PFSK-1 (cell line): ENCODE measurements around the gene EMX1.

Experiments used
- FOXP2 ChIP-seq: optimal IDR thresholded peaks from 2 replicates; pipeline ENCODE3; 2011; ENCODE audit warnings: borderline replicate concordance, control low read depth, inconsistent platforms; ENCODE audit not compliant: insufficient read depth; ENCODE audit errors: extremely low read length, extremely low read depth
- POLR2AphosphoS5 ChIP-seq: IDR thresholded peaks from 2 replicates; pipeline ENCODE4 v1.6.1; 2012; ENCODE audit warnings: low read depth, mild to moderate bottlenecking, control low read depth, low read length, moderate library complexity
- SIN3A ChIP-seq: IDR thresholded peaks from 2 replicates; pipeline ENCODE4 v1.6.1; 2012; ENCODE audit warnings: mild to moderate bottlenecking, low read length, moderate library complexity, borderline replicate concordance; ENCODE audit not compliant: insufficient read depth
- TAF1 ChIP-seq: IDR thresholded peaks from 2 replicates; pipeline ENCODE4 v1.6.1; 2012; ENCODE audit warnings: low read length, control low read depth, borderline replicate concordance; ENCODE audit not compliant: insufficient read depth
- TF ChIP-seq, protein P1 (sequence below), 2 experiments: IDR thresholded peaks; 2 replicates each; pipeline versions ENCODE4 v1.6.1 to v1.8.0; 2011 to 2012; ENCODE audit warnings: low read depth in 2 of 2, low read length in 2 of 2, control low read depth in 1 of 2, inconsistent platforms in 1 of 2, mild to moderate bottlenecking in 1 of 2, moderate library complexity in 1 of 2; ENCODE audit not compliant: insufficient read depth in 1 of 2

The EMX1 gene

DNA sequence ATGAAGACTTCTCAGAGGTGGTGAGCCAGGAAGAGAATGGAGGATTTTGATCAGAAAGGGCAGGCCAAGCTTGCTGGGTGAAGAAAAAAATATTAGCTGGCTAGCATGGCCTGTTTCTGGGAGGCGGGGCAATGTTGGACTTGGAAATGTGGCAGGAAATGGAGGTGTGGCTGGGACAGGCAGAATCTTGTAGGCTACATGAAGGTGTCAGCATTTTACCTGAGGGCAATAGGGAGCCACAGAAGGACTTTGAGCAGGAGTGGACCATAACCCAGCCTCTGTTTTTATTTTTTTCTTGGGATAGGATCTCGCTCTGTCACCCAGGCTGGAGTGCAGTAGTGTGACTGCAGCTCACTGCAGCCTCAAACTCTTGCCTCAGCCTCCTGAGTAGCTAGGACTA lies 31.7 kb downstream of the EMX1 start:
- TF ChIP-seq TAF1 (no peak), SIN3A (no peak), FOXP2 (no peak), POLR2AphosphoS5 (no peak)
- TF ChIP-seq, protein P1, sequence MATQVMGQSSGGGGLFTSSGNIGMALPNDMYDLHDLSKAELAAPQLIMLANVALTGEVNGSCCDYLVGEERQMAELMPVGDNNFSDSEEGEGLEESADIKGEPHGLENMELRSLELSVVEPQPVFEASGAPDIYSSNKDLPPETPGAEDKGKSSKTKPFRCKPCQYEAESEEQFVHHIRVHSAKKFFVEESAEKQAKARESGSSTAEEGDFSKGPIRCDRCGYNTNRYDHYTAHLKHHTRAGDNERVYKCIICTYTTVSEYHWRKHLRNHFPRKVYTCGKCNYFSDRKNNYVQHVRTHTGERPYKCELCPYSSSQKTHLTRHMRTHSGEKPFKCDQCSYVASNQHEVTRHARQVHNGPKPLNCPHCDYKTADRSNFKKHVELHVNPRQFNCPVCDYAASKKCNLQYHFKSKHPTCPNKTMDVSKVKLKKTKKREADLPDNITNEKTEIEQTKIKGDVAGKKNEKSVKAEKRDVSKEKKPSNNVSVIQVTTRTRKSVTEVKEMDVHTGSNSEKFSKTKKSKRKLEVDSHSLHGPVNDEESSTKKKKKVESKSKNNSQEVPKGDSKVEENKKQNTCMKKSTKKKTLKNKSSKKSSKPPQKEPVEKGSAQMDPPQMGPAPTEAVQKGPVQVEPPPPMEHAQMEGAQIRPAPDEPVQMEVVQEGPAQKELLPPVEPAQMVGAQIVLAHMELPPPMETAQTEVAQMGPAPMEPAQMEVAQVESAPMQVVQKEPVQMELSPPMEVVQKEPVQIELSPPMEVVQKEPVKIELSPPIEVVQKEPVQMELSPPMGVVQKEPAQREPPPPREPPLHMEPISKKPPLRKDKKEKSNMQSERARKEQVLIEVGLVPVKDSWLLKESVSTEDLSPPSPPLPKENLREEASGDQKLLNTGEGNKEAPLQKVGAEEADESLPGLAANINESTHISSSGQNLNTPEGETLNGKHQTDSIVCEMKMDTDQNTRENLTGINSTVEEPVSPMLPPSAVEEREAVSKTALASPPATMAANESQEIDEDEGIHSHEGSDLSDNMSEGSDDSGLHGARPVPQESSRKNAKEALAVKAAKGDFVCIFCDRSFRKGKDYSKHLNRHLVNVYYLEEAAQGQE (IDR thresholded peaks at IDR 0.05; ENCODE audit: insufficient read depth in 1 of 2, low read depth in 2 of 2, low read length in 2 of 2): no peak

DNA sequence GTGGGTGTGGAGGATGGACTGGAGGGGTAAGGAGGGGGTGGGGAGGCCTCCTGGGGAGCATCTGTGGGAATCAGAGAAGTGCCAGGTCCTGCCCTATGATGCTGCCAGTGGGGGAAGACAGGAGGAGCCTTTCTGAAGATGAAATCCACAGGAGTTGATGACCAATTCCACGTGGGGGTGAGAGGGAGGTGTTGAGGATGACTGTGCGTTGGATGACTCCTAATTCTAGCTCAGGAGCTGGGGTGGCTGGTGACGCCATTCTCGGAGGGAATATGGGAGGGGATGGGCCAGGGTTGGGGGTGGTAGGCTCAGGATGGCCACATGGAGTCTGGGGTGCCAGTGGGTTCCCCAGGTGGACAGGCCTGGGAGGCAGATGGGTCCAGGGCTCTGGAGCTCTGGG lies 32.3 kb downstream of the EMX1 start:
- TF ChIP-seq POLR2AphosphoS5 (no peak), FOXP2 (no peak), TAF1 (no peak), SIN3A (no peak)
- TF ChIP-seq, protein P1 (IDR thresholded peaks at IDR 0.05; ENCODE audit: insufficient read depth in 1 of 2, low read depth in 2 of 2, low read length in 2 of 2): no peak

DNA sequence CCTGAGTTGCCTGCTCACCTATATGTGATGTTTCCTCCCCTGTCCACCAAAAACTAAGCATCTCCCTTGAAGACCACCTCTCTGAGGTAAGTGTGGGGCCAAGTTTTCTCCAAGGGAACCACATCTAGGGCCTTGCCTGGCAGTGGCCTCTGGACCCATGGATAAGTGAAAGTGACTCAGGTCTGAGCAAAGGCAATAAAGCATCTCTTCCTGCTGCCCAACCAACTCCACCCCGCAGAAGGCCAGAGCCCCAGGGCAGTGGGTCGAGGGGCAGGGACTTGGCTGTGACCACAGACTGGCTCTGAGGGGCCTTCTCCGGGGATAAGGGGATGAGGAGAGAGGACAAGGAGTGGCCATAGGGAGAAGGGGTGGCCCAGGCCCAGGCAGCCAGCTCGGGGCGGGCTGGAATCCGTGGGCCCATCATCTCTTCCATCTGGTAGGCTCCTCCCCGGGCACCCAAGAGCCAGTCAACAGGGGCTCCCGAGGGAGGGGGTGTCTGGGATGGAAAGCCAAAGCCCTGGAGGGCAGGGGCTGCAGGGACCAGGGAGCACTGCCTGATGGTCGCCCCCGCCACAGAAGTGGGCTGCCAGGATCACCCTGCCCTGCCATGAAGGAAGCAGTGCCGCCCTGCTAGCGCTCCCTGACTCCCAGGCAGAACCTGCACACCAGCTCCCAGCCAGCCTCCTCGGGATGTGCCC lies 33.4 kb downstream of the EMX1 start:
- TF ChIP-seq POLR2AphosphoS5 (no peak), SIN3A (no peak), FOXP2 (no peak), TAF1 (no peak)

DNA sequence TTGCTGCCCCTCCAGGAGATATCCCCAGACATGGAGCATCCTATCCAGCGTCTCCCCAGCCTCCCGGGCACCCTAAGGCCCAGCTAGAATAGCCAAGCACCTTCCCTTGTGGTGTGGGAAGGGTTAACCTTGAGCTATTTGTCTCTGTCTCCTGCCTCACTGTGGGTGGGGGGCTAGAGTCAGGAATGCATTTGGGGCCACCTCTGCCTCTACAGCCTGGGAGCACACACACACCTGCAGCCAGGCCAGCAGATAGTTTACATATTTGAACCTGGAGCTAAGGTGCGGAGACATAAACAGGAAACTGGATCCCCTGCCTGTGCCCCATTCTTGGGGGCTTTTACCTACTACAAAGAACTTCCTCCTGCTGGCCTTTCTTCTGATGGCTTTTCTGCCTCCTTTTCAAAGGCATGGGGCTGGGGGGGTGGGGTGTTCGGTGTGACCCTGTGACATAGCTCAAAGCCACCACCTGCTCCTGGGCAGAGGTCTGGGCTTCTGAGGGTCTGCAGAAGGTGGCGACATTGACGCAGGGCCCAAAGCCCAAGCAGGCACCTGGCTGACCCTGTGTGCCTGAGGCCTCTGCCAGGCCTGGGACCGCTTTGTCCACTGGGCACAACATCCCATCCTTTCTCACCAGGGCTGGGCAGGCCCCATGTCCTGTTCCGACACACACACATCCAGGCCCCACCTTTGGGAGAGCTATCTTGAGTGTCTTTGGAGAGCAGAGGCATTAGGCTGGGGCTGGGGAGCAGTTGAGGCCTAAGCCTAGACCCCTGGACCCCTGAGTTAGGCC lies 34.2 kb downstream of the EMX1 start:
- TF ChIP-seq TAF1 (no peak), POLR2AphosphoS5 (no peak), FOXP2 (no peak), SIN3A (no peak)
- TF ChIP-seq, protein P1 (IDR thresholded peaks at IDR 0.05; ENCODE audit: insufficient read depth in 1 of 2, low read depth in 2 of 2, low read length in 2 of 2): no peak

DNA sequence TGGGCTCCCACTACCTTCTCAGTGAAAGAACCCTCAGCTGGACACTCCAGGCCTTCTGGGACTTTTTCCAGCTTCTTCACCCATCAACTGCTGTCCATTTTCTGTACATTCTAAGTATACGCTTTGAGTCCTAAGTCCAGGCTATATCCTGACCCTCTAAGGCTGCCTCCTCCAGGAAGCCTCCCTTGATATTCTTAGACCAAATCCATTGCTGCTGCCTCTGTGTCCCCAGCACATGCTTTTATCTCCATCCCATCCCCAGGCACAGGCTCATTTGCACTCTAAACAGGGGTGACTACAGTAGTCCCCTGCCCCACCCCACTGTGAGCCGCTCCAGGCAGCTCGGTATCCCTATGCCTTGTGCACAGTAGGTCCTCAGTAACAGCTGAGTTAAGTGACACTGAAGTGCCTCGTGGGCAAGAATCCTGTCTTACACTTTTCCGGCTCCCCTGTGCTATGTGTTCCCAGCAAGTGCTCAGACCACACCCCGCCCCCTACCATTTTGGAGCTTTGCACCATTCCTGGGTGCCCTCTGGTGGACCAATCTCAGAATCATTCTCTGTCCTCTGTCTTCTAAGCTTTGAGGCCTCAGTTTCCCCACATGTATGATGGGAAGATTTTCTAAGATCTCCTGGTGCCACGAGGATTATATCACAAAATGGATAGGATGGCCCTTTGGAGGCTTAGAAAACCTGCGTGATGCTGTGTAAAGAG lies 34.9 kb downstream of the EMX1 start:
- TF ChIP-seq, protein P1 (IDR thresholded peaks at IDR 0.05; ENCODE audit: insufficient read depth in 1 of 2, low read depth in 2 of 2, low read length in 2 of 2): no peak
- TF ChIP-seq POLR2AphosphoS5 (no peak), FOXP2 (no peak), SIN3A (no peak), TAF1 (no peak)
